Astrocyte (in vitro differentiated cells and primary cell): ENCODE results near the gene FEM1C. TPM values are rescaled to one million over a fixed set of nuclear protein-coding genes. Genes with fewer than 3 reads are reported as not detected.

Experiments
- DNase-seq: peaks from one replicate; pipeline ENCODE4 v3.0.0-alpha.2; 2010; ENCODE audit warnings: low read depth
- FAIRE-seq: peaks from 2 replicates; lab custom pipeline; 2011; peaks lifted over from hg19 to GRCh38; lab: Jason Lieb, UNC
- H2AFZ ChIP-seq: 2 replicates; pipeline ENCODE4 v1.6.0; 2012; ENCODE audit warnings: low read depth, low read length, inconsistent platforms
- H3K27ac ChIP-seq: 2 replicates; pipeline ENCODE4 v1.5.1; 2011; ENCODE audit warnings: low read depth, low read length, inconsistent platforms
- H3K27me3 ChIP-seq: 2 replicates; pipeline ENCODE4 v1.6.0; 2011; ENCODE audit warnings: low read length, inconsistent platforms; ENCODE audit not compliant: insufficient read depth
- H3K36me3 ChIP-seq: 2 replicates; pipeline ENCODE4 v1.5.1; 2011; ENCODE audit warnings: low read length, inconsistent platforms; ENCODE audit not compliant: insufficient read depth
- H3K4me1 ChIP-seq: 2 replicates; pipeline ENCODE4 v1.5.1; 2011; ENCODE audit warnings: low read length, inconsistent platforms; ENCODE audit not compliant: insufficient read depth
- H3K4me2 ChIP-seq: 2 replicates; pipeline ENCODE4 v1.6.0; 2012; ENCODE audit warnings: low read length, inconsistent platforms
- H3K4me3 ChIP-seq: 2 replicates; pipeline ENCODE4 v1.5.1; 2011; ENCODE audit warnings: low read depth, mild to moderate bottlenecking, low read length, inconsistent platforms; ENCODE audit not compliant: insufficient read depth
- H3K79me2 ChIP-seq: 2 replicates; pipeline ENCODE4 v1.6.0; 2012; ENCODE audit warnings: mild to moderate bottlenecking, low read length, inconsistent platforms; ENCODE audit not compliant: insufficient read depth
- H3K9ac ChIP-seq: 2 replicates; pipeline ENCODE4 v1.6.0; 2012; ENCODE audit warnings: mild to moderate bottlenecking, low read length, inconsistent platforms
- H3K9me3 ChIP-seq: 2 replicates; pipeline ENCODE4 v1.5.1; 2012; ENCODE audit warnings: low read depth, mild to moderate bottlenecking, low read length, inconsistent platforms; ENCODE audit not compliant: insufficient read depth
- H4K20me1 ChIP-seq: 2 replicates; pipeline ENCODE4 v1.6.0; 2012; ENCODE audit warnings: low read length, inconsistent platforms; ENCODE audit not compliant: insufficient read depth
- H3K27ac Mint-ChIP-seq: one replicate; pipeline ENCODE4 v1.8.0; 2021; ENCODE audit warnings: mild to moderate bottlenecking, mixed read lengths; ENCODE audit not compliant: unreplicated experiment
- H3K27me3 Mint-ChIP-seq: one replicate; pipeline ENCODE4 v1.8.0; 2021; ENCODE audit warnings: low read depth, mixed read lengths; ENCODE audit not compliant: unreplicated experiment
- H3K36me3 Mint-ChIP-seq: one replicate; pipeline ENCODE4 v1.8.0; 2021; ENCODE audit warnings: low read depth, mixed read lengths; ENCODE audit not compliant: unreplicated experiment
- H3K4me1 Mint-ChIP-seq: one replicate; pipeline ENCODE4 v1.8.0; 2021; ENCODE audit warnings: low read depth, mixed read lengths; ENCODE audit not compliant: unreplicated experiment
- H3K4me3 Mint-ChIP-seq: one replicate; pipeline ENCODE4 v1.8.0; 2021; ENCODE audit warnings: mild to moderate bottlenecking, moderate library complexity, mixed read lengths; ENCODE audit not compliant: unreplicated experiment
- H3K9me3 Mint-ChIP-seq: one replicate; pipeline ENCODE4 v1.8.0; 2021; ENCODE audit warnings: mild to moderate bottlenecking, mixed read lengths; ENCODE audit not compliant: unreplicated experiment
- EZH2 ChIP-seq: IDR thresholded peaks from 2 replicates; pipeline ENCODE4 v1.6.1; 2012; ENCODE audit warnings: mild to moderate bottlenecking, low read length, inconsistent platforms; ENCODE audit not compliant: insufficient read depth
- total RNA-seq: library from RNA; stranded (reverse); gene quantifications from 2 replicates; pipeline ENCODE4 v1.2.1, GENCODE V29; 2021
- TF ChIP-seq, protein P1 (sequence below): IDR thresholded peaks from 2 replicates; pipeline ENCODE4 v1.5.1; 2011; ENCODE audit warnings: low read depth, mild to moderate bottlenecking, inconsistent platforms, low read length, moderate library complexity; ENCODE audit not compliant: insufficient read depth

The FEM1C gene
- total RNA-seq, 1 donor from 2014 or later: 22.9 TPM

GRCh38 chr5:115514220-115514619, 30.4 kb downstream of the FEM1C start:
- H3K27ac Mint-ChIP-seq: no peak overlapping the region
- no peaks in the 10 kb centered on the region for H3K27me3 Mint-ChIP-seq
- no peaks in the 10 kb centered on the region for H3K4me1 Mint-ChIP-seq
- H3K9me3 Mint-ChIP-seq: no peaks in the 10 kb centered on the region
- Histone ChIP-seq H3K4me3 (no peak overlapping the region), H3K27ac (no peak overlapping the region), H3K27me3 (no peaks in the 10 kb centered on the region), H2AFZ (no peak overlapping the region), H3K36me3 (peaks cover 3% of the 10 kb centered on the region), H3K79me2 (no peaks in the 10 kb centered on the region), H3K4me1 (no peaks in the 10 kb centered on the region), H3K9ac (no peak overlapping the region), H3K4me2 (no peak overlapping the region), H3K9me3 (no peaks in the 10 kb centered on the region), H4K20me1 (no peaks in the 10 kb centered on the region)
- no peak for TF ChIP-seq EZH2
- TF ChIP-seq, protein P1, sequence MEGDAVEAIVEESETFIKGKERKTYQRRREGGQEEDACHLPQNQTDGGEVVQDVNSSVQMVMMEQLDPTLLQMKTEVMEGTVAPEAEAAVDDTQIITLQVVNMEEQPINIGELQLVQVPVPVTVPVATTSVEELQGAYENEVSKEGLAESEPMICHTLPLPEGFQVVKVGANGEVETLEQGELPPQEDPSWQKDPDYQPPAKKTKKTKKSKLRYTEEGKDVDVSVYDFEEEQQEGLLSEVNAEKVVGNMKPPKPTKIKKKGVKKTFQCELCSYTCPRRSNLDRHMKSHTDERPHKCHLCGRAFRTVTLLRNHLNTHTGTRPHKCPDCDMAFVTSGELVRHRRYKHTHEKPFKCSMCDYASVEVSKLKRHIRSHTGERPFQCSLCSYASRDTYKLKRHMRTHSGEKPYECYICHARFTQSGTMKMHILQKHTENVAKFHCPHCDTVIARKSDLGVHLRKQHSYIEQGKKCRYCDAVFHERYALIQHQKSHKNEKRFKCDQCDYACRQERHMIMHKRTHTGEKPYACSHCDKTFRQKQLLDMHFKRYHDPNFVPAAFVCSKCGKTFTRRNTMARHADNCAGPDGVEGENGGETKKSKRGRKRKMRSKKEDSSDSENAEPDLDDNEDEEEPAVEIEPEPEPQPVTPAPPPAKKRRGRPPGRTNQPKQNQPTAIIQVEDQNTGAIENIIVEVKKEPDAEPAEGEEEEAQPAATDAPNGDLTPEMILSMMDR: no peak
- no peak for DNase-seq
- peaks cover 5% of the 10 kb centered on the region for H3K36me3 Mint-ChIP-seq
- no peak overlapping the region for H3K4me3 Mint-ChIP-seq
- no peak for FAIRE-seq

- H3K9me3 Mint-ChIP-seq: no peaks in the 10 kb centered on the region
- peaks cover under 1% of the 10 kb centered on the region for H3K27me3 Mint-ChIP-seq
- Histone ChIP-seq H3K36me3 (no peaks in the 10 kb centered on the region), H3K9me3 (no peaks in the 10 kb centered on the region), H3K4me2 (no peak overlapping the region), H3K27ac (no peak overlapping the region), H3K27me3 (no peaks in the 10 kb centered on the region), H4K20me1 (no peaks in the 10 kb centered on the region), H3K9ac (no peak overlapping the region), H3K4me1 (no peaks in the 10 kb centered on the region), H3K4me3 (no peak overlapping the region), H2AFZ (no peak overlapping the region), H3K79me2 (no peaks in the 10 kb centered on the region)
- H3K36me3 Mint-ChIP-seq: peaks cover 5% of the 10 kb centered on the region
- DNase-seq (no peak), FAIRE-seq (no peak)
- H3K4me1 Mint-ChIP-seq: no peaks in the 10 kb centered on the region
- no peak overlapping the region for H3K4me3 Mint-ChIP-seq
- TF ChIP-seq, protein P1: no peak
- no peak for TF ChIP-seq EZH2
- H3K27ac Mint-ChIP-seq: no peak overlapping the region
Observed at GRCh38 chr5:115511632-115512031, 32.9 kb downstream of the FEM1C start.

DNA sequence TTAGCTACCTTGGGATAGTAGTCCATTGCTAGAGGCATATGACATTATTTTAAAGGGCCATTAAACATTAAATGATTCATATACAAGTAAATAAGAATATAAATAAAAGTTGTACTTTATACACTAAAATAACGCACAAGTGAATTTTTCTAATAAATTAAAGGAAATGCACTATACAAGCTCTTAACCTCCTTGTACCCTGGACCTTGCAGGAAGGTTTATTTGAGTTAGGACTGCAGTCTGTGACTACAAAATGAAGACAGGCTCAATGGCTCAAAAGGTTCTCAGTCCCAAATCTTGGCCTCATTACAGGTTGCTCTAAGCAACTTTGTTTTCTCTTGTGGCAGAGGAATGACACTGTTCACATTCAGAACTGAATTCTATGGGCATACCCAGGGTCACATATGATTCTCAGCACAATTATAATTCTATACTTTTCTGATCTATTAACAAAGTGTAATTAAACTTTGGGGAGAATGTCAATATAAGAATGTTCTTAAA, 34.4 kb downstream of the FEM1C start:
- TF ChIP-seq, protein P1: no peak
- no peak for TF ChIP-seq EZH2
- Histone ChIP-seq H2AFZ (no peak overlapping the region), H3K27ac (no peak overlapping the region), H3K4me1 (no peaks in the 10 kb centered on the region), H3K36me3 (no peaks in the 10 kb centered on the region), H4K20me1 (no peaks in the 10 kb centered on the region), H3K4me3 (no peak overlapping the region), H3K4me2 (no peak overlapping the region), H3K9ac (no peak overlapping the region), H3K79me2 (no peaks in the 10 kb centered on the region), H3K9me3 (no peaks in the 10 kb centered on the region), H3K27me3 (no peaks in the 10 kb centered on the region)
- H3K4me1 Mint-ChIP-seq: no peaks in the 10 kb centered on the region
- no peak overlapping the region for H3K4me3 Mint-ChIP-seq
- H3K27ac Mint-ChIP-seq: no peak overlapping the region
- peaks cover 5% of the 10 kb centered on the region for H3K27me3 Mint-ChIP-seq
- peaks cover 2% of the 10 kb centered on the region for H3K9me3 Mint-ChIP-seq
- H3K36me3 Mint-ChIP-seq: peaks cover 5% of the 10 kb centered on the region
- no peak for FAIRE-seq
- no peak for DNase-seq
